MM.1S (cell line): ENCODE measurements around the gene ZCCHC3.
A peak's percentile ranks its signal among the peaks of the same experiment; 100 is the strongest.

Experiments
- DNase-seq: peaks from one replicate; pipeline ENCODE4 v3.0.0-alpha.2; 2015
- H2AFZ ChIP-seq: fragments of 300-600 bp; sonication (generic); 2 replicates; pipeline ENCODE4 v1.6.0; 2016; ENCODE audit warnings: antibody characterized with exemption, low read length
- H3F3A ChIP-seq: fragments of 300-600 bp; sonication (generic); 2 replicates; pipeline ENCODE4 v1.6.1; 2016; ENCODE audit warnings: mild to moderate bottlenecking, antibody characterized with exemption, low read length, moderate library complexity, mixed read lengths; ENCODE audit not compliant: insufficient read depth
- H3K27ac ChIP-seq: fragments of 300-600 bp; sonication (generic); 2 replicates; pipeline ENCODE4 v1.5.1; 2016; ENCODE audit warnings: mild to moderate bottlenecking, low read length
- H3K27me3 ChIP-seq: fragments of 300-600 bp; sonication (generic); replicated peaks from 2 replicates; pipeline ENCODE4 v1.6.0; 2016; ENCODE audit warnings: low read length; ENCODE audit not compliant: insufficient read depth
- H3K36me3 ChIP-seq: fragments of 300-600 bp; sonication (generic); replicated peaks from 2 replicates; pipeline ENCODE4 v1.6.1; 2016; ENCODE audit warnings: mild to moderate bottlenecking, low read length, mixed read lengths; ENCODE audit not compliant: insufficient read depth
- H3K4me1 ChIP-seq: fragments of 300-600 bp; sonication (generic); 2 replicates; pipeline ENCODE4 v1.6.1; 2016; ENCODE audit warnings: low read length, mixed read lengths
- H3K4me2 ChIP-seq: fragments of 300-600 bp; sonication (generic); 2 replicates; pipeline ENCODE4 v1.6.0; 2016; ENCODE audit warnings: low read depth, low read length
- H3K4me3 ChIP-seq: fragments of 300-600 bp; sonication (generic); 2 replicates; pipeline ENCODE4 v1.5.1; 2016; ENCODE audit warnings: low read length, mixed read lengths
- H3K79me2 ChIP-seq: fragments of 300-600 bp; sonication (generic); 2 replicates; pipeline ENCODE4 v1.6.1; 2016; ENCODE audit warnings: mixed run types, low read length, mixed read lengths
- H3K9ac ChIP-seq: fragments of 300-600 bp; sonication (generic); 2 replicates; pipeline ENCODE4 v1.6.1; 2016; ENCODE audit warnings: low read length, mixed read lengths
- H3K9me2 ChIP-seq: fragments of 300-600 bp; sonication (generic); replicated peaks from 2 replicates; pipeline ENCODE4 v1.6.1; 2016; ENCODE audit warnings: mild to moderate bottlenecking, low read length, mixed read lengths; ENCODE audit not compliant: insufficient read depth
- H3K9me3 ChIP-seq: fragments of 300-600 bp; sonication (generic); replicated peaks from 2 replicates; pipeline ENCODE4 v1.6.1; 2016; ENCODE audit warnings: mild to moderate bottlenecking, low read length, mixed read lengths; ENCODE audit not compliant: insufficient read depth
- H4K20me1 ChIP-seq: fragments of 300-600 bp; sonication (generic); 2 replicates; pipeline ENCODE4 v1.6.1; 2016; ENCODE audit warnings: mild to moderate bottlenecking, low read length, moderate library complexity, mixed read lengths; ENCODE audit not compliant: insufficient read depth
- CTCF ChIP-seq: fragments of 300-600 bp; sonication (generic); IDR thresholded peaks from 2 replicates; pipeline ENCODE4 v1.5.1; 2016; ENCODE audit warnings: antibody characterized with exemption, low read length, mixed read lengths
- EZH2 ChIP-seq: fragments of 300-600 bp; sonication (generic); optimal IDR thresholded peaks from 2 replicates; pipeline ENCODE3; 2017; ENCODE audit warnings: low read depth, mild to moderate bottlenecking, antibody characterized with exemption, low read length, mixed read lengths
- EZH2phosphoT487 ChIP-seq: fragments of 300-600 bp; sonication (generic); IDR thresholded peaks from 2 replicates; pipeline ENCODE4 v1.6.1; 2018; ENCODE audit warnings: antibody characterized with exemption, low read length

ZCCHC3 gene

DNA sequence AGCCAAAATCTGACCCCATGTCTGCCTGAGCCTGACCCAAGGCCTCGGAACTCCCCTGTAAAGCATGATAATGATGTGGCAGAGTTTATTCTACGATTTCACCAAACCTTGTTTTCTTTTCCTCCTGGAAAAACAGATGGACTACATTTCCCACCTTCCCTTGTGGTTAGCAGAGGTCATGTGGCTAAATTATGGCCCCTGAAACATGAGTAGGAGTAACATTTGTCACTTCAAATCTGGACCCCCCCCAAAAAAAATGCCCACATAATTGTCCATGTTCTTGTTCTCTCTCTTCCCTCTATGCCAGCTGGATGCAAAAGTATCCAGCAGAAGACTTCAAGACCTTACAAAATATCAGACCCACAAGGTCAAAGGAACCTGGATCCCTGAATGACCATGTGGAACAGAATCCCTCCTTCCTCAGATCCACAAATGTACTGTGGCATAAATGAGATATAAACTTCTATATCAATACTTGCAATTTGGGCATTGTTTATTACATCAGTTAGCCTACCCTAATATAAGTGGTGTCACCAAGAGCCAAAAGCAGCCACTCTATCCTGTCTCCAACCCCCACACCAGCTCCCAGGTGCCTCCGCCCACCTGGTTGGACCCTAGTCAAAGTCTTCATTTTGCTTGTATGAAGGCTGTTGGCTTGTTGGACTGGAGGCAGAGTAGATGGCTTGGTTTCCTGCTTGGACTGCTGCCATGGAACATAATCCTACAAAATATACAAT lies 8.2 kb upstream of the ZCCHC3 start:
- H4K20me1 ChIP-seq = no peaks in the 10 kb centered on the region
- H3K27me3 ChIP-seq = no peaks in the 10 kb centered on the region
- no peaks in the 10 kb centered on the region for H3K9me2 ChIP-seq
- TF ChIP-seq EZH2 = no peak
- TF ChIP-seq CTCF = no peak
- TF ChIP-seq EZH2phosphoT487 = no peak
- H3K4me2 ChIP-seq = peak overlapping the region; percentile 79; the same call in 1 of the 2 replicates
- no peak overlapping the region for H3K9ac ChIP-seq
- no peaks in the 10 kb centered on the region for H3K9me3 ChIP-seq
- no peaks in the 10 kb centered on the region for H3K36me3 ChIP-seq
- H3F3A ChIP-seq = no peaks in the 10 kb centered on the region
- peaks cover 11% of the 10 kb centered on the region for H3K4me1 ChIP-seq
- no peak overlapping the region; the same call in 1 of the 2 replicates for H2AFZ ChIP-seq
- H3K27ac ChIP-seq = no peak overlapping the region
- peak overlapping the region; percentile 96; the same call in 1 of the 2 replicates for H3K4me3 ChIP-seq
- 0 out of 2 replicates have a peak, but pooled peaks cover 3% of the 10 kb centered on the region for H3K79me2 ChIP-seq
- no peak for DNase-seq

- no peaks in the 10 kb centered on the region for H3F3A ChIP-seq
- peak overlapping the region; percentile 88 for H3K9ac ChIP-seq
- H3K4me2 ChIP-seq = peak overlapping the region; percentile 79
- H3K4me3 ChIP-seq = peak overlapping the region; percentile 96
- DNase-seq = no peak
- peak overlapping the region; percentile 100 for H2AFZ ChIP-seq
- H3K79me2 ChIP-seq = 0 out of 2 replicates have a peak, but pooled peaks cover 3% of the 10 kb centered on the region
- no peaks in the 10 kb centered on the region for H3K9me3 ChIP-seq
- H3K4me1 ChIP-seq = peaks cover 11% of the 10 kb centered on the region
- H3K27ac ChIP-seq = no peak overlapping the region; the same call in 1 of the 2 replicates
- H3K36me3 ChIP-seq = no peaks in the 10 kb centered on the region
- no peaks in the 10 kb centered on the region for H3K27me3 ChIP-seq
- H3K9me2 ChIP-seq = no peaks in the 10 kb centered on the region
- no peak for TF ChIP-seq CTCF
- no peak for TF ChIP-seq EZH2phosphoT487
- no peak for TF ChIP-seq EZH2
- H4K20me1 ChIP-seq = no peaks in the 10 kb centered on the region
Measured at GRCh38 chr20:289693-290083, 7.7 kb upstream of the ZCCHC3 start.

GRCh38 chr20:290084-290831 lies 7.1 kb upstream of the ZCCHC3 start, which contains the start of gene C20orf96:
C20orf96 (minus strand) TSS chr20:290750; CDS start chr20:290610, 140 bp downstream.
- H3K4me1 ChIP-seq = peaks cover 11% of the 10 kb centered on the region

More at GRCh38 chr20:290084-290831, 7.1 kb upstream of the ZCCHC3 start, which contains the start of gene C20orf96:
- no peaks in the 10 kb centered on the region for H3K27me3 ChIP-seq
- H3K27ac ChIP-seq = peak within 1 kb of the TSS; percentile 35; the same call in 1 of the 2 replicates
- H3K4me2 ChIP-seq = peak within 1 kb of the TSS; percentile 79
- peak; percentile 96 for DNase-seq
- no peaks in the 10 kb centered on the region for H3F3A ChIP-seq
- no peaks in the 10 kb centered on the region for H3K9me3 ChIP-seq
- peak within 1 kb of the TSS; percentile 96 for H3K4me3 ChIP-seq
- TF ChIP-seq EZH2phosphoT487 (no peak), CTCF (no peak; the same call in 1 of the 2 replicates), EZH2 (no peak)
- H3K36me3 ChIP-seq = no peaks in the 10 kb centered on the region
- peak within 1 kb of the TSS; percentile 88 for H3K9ac ChIP-seq
- H3K9me2 ChIP-seq = no peaks in the 10 kb centered on the region
- H2AFZ ChIP-seq = peak within 1 kb of the TSS; percentile 100
- 0 out of 2 replicates have a peak, but pooled peaks cover 3% of the 10 kb centered on the region for H3K79me2 ChIP-seq
- H4K20me1 ChIP-seq = no peaks in the 10 kb centered on the region
